Natural killer cell (primary cell): ENCODE measurements around the gene COG5. TPM values are rescaled to one million over a fixed set of nuclear protein-coding genes. Genes with fewer than 3 reads are reported as not detected.
"Not testable (repeated sequence)": the region's sequence is repeated elsewhere in the genome, so short reads cannot be mapped to it uniquely, and the experiment has no call there.

Source experiments
- ATAC-seq, 3 donors: fragments of 150-1000 bp in 2 of 3; fragments of 200-7000 bp in 1 of 3; cut with Tn5 transposase; 1 replicate in 1 of 3; 2 replicates in 2 of 3; pipeline ENCODE4 v1.10.0; 2021; ENCODE audit warnings: mild to moderate bottlenecking in 2 of 3, moderate library complexity in 2 of 3
- DNase-seq, 2 donors: peaks; one replicate each; pipeline versions ENCODE4 v3.0.0 to v3.0.0-alpha.2; 2013 to 2021; ENCODE audit warnings: mixed read lengths in 1 of 2
- H3K27ac ChIP-seq: one replicate; pipeline ENCODE4 v1.5.1; 2013; ENCODE audit warnings: mild to moderate bottlenecking, low read length
- H3K27me3 ChIP-seq: one replicate; pipeline ENCODE4 v1.6.1; 2013; ENCODE audit warnings: low read length; ENCODE audit not compliant: control insufficient read depth, insufficient read depth
- H3K36me3 ChIP-seq: one replicate; pipeline ENCODE4 v1.6.1; 2013; ENCODE audit warnings: low read length; ENCODE audit not compliant: control insufficient read depth, insufficient read depth
- H3K4me1 ChIP-seq: one replicate; pipeline ENCODE4 v1.6.1; 2013; ENCODE audit warnings: low read length; ENCODE audit not compliant: control insufficient read depth, insufficient read depth
- H3K4me3 ChIP-seq: one replicate; pipeline ENCODE4 v1.5.1; 2013; ENCODE audit warnings: low read length
- H3K9me3 ChIP-seq: one replicate; pipeline ENCODE4 v1.6.1; 2013; ENCODE audit warnings: low read length; ENCODE audit not compliant: control insufficient read depth, insufficient read depth
- H3K27ac Mint-ChIP-seq, 2 donors: one replicate each; pipeline ENCODE4 v1.8.0; 2022; ENCODE audit warnings: mild to moderate bottlenecking in 2 of 2, mixed read lengths in 2 of 2, moderate library complexity in 1 of 2
- H3K27me3 Mint-ChIP-seq, 2 donors: one replicate each; pipeline ENCODE4 v1.8.0; 2022; ENCODE audit warnings: low read depth in 2 of 2, mixed read lengths in 2 of 2
- H3K36me3 Mint-ChIP-seq: one replicate; pipeline ENCODE4 v1.8.0; 2022; ENCODE audit warnings: mixed read lengths
- H3K4me1 Mint-ChIP-seq, 2 donors: one replicate each; pipeline ENCODE4 v1.8.0; 2022; ENCODE audit warnings: mixed read lengths in 2 of 2
- H3K4me3 Mint-ChIP-seq: one replicate; pipeline ENCODE4 v1.8.0; 2022; ENCODE audit warnings: mild to moderate bottlenecking, moderate library complexity, mixed read lengths
- H3K9me3 Mint-ChIP-seq, 2 donors: one replicate each; pipeline ENCODE4 v1.8.0; 2022; ENCODE audit warnings: mixed read lengths in 2 of 2
- CTCF ChIP-seq: fragments of 200-600 bp; IDR thresholded peaks from one replicate; pipeline ENCODE4 v1.8.0; 2022; ENCODE audit warnings: antibody characterized with exemption
- WGBS: methylation state at CpG from one replicate; pipeline ENCODE4 v1.1.7; 2013; ENCODE audit warnings: missing lambda C conversion rate; ENCODE audit not compliant: insufficient coverage; 5-methylcytosine and 5-hydroxymethylcytosine counted together
- intact Hi-C: fragments of 100-400 bp; cut with micrococcal nuclease; formaldehyde crosslinking; loops from one replicate; pipeline ENCODE4 v1.14.2; 2022
- total RNA-seq, 4 donors: library from RNA; stranded (reverse); fragments of 120-200 nt in 1 of 4; gene quantifications; one replicate each; pipeline versions ENCODE4 v1.2.3 to v1.2.4, GENCODE V29; 2013 to 2022

Gene COG5
- total RNA-seq, 3 donors from 2014 or later (not counting 1 experiment from before 2014, with no cell fraction given): 49.2 to 54.6 (median 54.2) TPM

- no peak for TF ChIP-seq CTCF
- Histone ChIP-seq H3K27me3 (no peaks in the 10 kb centered on the region), H3K9me3 (no peaks in the 10 kb centered on the region), H3K36me3 (no peaks in the 10 kb centered on the region), H3K27ac (no peak overlapping the region), H3K4me1 (no peaks in the 10 kb centered on the region), H3K4me3 (no peak overlapping the region)
- ATAC-seq (no peak), DNase-seq (no peak)
- no peaks in the 10 kb centered on the region for H3K36me3 Mint-ChIP-seq
- no peaks in the 10 kb centered on the region for H3K4me1 Mint-ChIP-seq
- intact Hi-C loops: no loop called here
- WGBS: no CpG with 5 or more reads among the region's 2 CpGs
- no peaks in the 10 kb centered on the region for H3K9me3 Mint-ChIP-seq
- peaks cover 1 to 3% of the 10 kb centered on the region in 2 donors for H3K27me3 Mint-ChIP-seq
- H3K4me3 Mint-ChIP-seq: no peak overlapping the region
- H3K27ac Mint-ChIP-seq: no peak overlapping the region
These were observed 403.3 kb downstream of the COG5 start for GRCh38 chr7:107160389-107160788.

GRCh38 chr7:107158028-107158427 lies 405.7 kb downstream of the COG5 start:
- WGBS: 87% methylated on average over 2 of the region's 2 CpGs
- intact Hi-C loops: no loop called here

GRCh38 chr7:107157091-107157490 lies 406.6 kb downstream of the COG5 start:
- intact Hi-C loops: no loop called here
- WGBS: 96% methylated on average over 7 of the region's 7 CpGs

More at GRCh38 chr7:107158028-107158427, 405.7 kb downstream of the COG5 start:
- no peaks in the 10 kb centered on the region for H3K9me3 Mint-ChIP-seq
- H3K27me3 Mint-ChIP-seq: peaks cover 0 to 7% of the 10 kb centered on the region in 2 donors
- Histone ChIP-seq H3K36me3 (no peaks in the 10 kb centered on the region), H3K4me3 (no peak overlapping the region), H3K27me3 (no peaks in the 10 kb centered on the region), H3K9me3 (no peaks in the 10 kb centered on the region), H3K27ac (no peak overlapping the region), H3K4me1 (no peaks in the 10 kb centered on the region)
- TF ChIP-seq CTCF: no peak
- H3K27ac Mint-ChIP-seq: no peak overlapping the region
- no peak overlapping the region for H3K4me3 Mint-ChIP-seq
- H3K4me1 Mint-ChIP-seq: no peaks in the 10 kb centered on the region
- no peaks in the 10 kb centered on the region for H3K36me3 Mint-ChIP-seq
- no peak for ATAC-seq
- DNase-seq: no peak

GRCh38 chr7:107155726-107156125 lies 408.0 kb downstream of the COG5 start:
- H3K36me3 Mint-ChIP-seq, H3K4me3 ChIP-seq, H3K27ac ChIP-seq, H3K27me3 ChIP-seq, H3K4me1 ChIP-seq, H3K4me1 Mint-ChIP-seq, H3K9me3 Mint-ChIP-seq, ATAC-seq, H3K36me3 ChIP-seq, intact Hi-C loops, H3K27me3 Mint-ChIP-seq, H3K4me3 Mint-ChIP-seq, H3K9me3 ChIP-seq, H3K27ac Mint-ChIP-seq, DNase-seq: not testable (repeated sequence)
- 83% methylated on average over 3 of the region's 3 CpGs for WGBS

More at GRCh38 chr7:107157091-107157490, 406.6 kb downstream of the COG5 start:
- H3K4me3 Mint-ChIP-seq: no peak overlapping the region
- ATAC-seq (no peak), DNase-seq (no peak)
- no peak overlapping the region for H3K27ac Mint-ChIP-seq
- H3K27me3 Mint-ChIP-seq: peaks cover 2 to 7% of the 10 kb centered on the region in 2 donors
- no peak overlapping the region for H3K4me3 ChIP-seq
- no peaks in the 10 kb centered on the region for H3K9me3 ChIP-seq
- H3K4me1 Mint-ChIP-seq: no peaks in the 10 kb centered on the region
- H3K27me3 ChIP-seq: no peaks in the 10 kb centered on the region
- H3K36me3 ChIP-seq: no peaks in the 10 kb centered on the region
- H3K9me3 Mint-ChIP-seq: no peaks in the 10 kb centered on the region
- no peak for TF ChIP-seq CTCF
- no peaks in the 10 kb centered on the region for H3K36me3 Mint-ChIP-seq
- no peak overlapping the region for H3K27ac ChIP-seq
- no peaks in the 10 kb centered on the region for H3K4me1 ChIP-seq
